ENCODE measurements around the gene GLRA3.

GRCh38 chr4:174834477-174834876 lies 5.4 kb upstream of the GLRA3 start:
- TF ChIP-seq POLR2A (IDR thresholded peaks at IDR 0.05; ENCODE audit: low read depth, low read length) (no peak), EZH2 (IDR thresholded peaks at IDR 0.05; ENCODE audit: borderline replicate concordance, low read depth, low read length, severe bottlenecking) (no peak), MAX (IDR thresholded peaks at IDR 0.05; ENCODE audit: insufficient read depth, insufficient read length) (no peak), CTCF (IDR thresholded peaks at IDR 0.05; ENCODE audit: extremely low read depth in 1 of 2, insufficient read depth in 1 of 2, low read depth in 1 of 2, low read length in 2 of 2) (no peak), GATA2 (IDR thresholded peaks at IDR 0.05; ENCODE audit: insufficient read depth, insufficient read length, low read depth, low read length) (no peak), FOS (IDR thresholded peaks at IDR 0.05; ENCODE audit: borderline replicate concordance, insufficient read depth, low read length) (no peak), JUN (IDR thresholded peaks at IDR 0.05; ENCODE audit: borderline replicate concordance, insufficient read depth, insufficient read length, low read depth) (no peak)
